HCT116 (cell line): ENCODE results near the gene RPL37A. TPM values are rescaled to one million over a fixed set of nuclear protein-coding genes. Genes with fewer than 3 reads are reported as not detected.

Source experiments
- ATAC-seq: fragments of 200-7000 bp; cut with Tn5 transposase; 2 replicates; pipeline ENCODE4 v1.9.1; 2020; ENCODE audit warnings: mild to moderate bottlenecking, moderate library complexity
- BruUV-seq: library from RNA; stranded (reverse); fragments of 400-500 nt; replicated peaks from 2 replicates; lab custom pipeline; 2021; lab: Mats Ljungman, UMichigan
- CTCF ChIA-PET: fragments of 300-600 bp; sonication (Branson Sonifier 250); formaldehyde crosslinking; loops from one replicate; lab custom pipeline; 2021; ENCODE audit warnings: antibody characterized with exemption; lab: Charles Lee
- POLR2A ChIA-PET: fragments of 300-600, 350-600 bp; sonication (Branson Sonifier 250); formaldehyde crosslinking; loops from one replicate; lab custom pipeline; 2021; ENCODE audit warnings: antibody characterized with exemption; lab: Charles Lee
- RAD21 ChIA-PET, 2 experiments: fragments of 300-600 bp; sonication (Branson Sonifier 250); formaldehyde crosslinking; loops; one replicate each; lab custom pipeline; 2023; ENCODE audit warnings: low total read pairs in 2 of 2; ENCODE audit not compliant: uncharacterized antibody in 2 of 2, unreplicated experiment in 2 of 2, low non-redundant PET in 1 of 2; lab: Charles Lee
- DNase-seq: peaks from one replicate; pipeline ENCODE4 v3.0.0-alpha.2; 2010; ENCODE audit warnings: low read depth, low spot score
- H2AFZ ChIP-seq: fragments of 200-600 bp; shearing (Covaris generic), sonication (generic); 2 replicates; pipeline ENCODE4 v1.6.1; 2017; ENCODE audit warnings: low read depth, mixed run types, mixed read lengths, antibody characterized with exemption, low read length; ENCODE audit not compliant: poor library complexity, severe bottlenecking
- H3K27ac ChIP-seq: 2 replicates; pipeline ENCODE4 v1.5.1; 2012; ENCODE audit warnings: low read depth, low read length
- H3K27me3 ChIP-seq: fragments of 200-600 bp; sonication (generic); 2 replicates; pipeline ENCODE4 v1.6.1; 2016; ENCODE audit warnings: mixed run types, low read length, mixed read lengths; ENCODE audit not compliant: insufficient read depth
- H3K36me3 ChIP-seq, 2 experiments: fragments of 200-500 bp in 1 of 2; fragments of 200-600 bp in 1 of 2; sonication (Bioruptor generic) in 1 of 2; sonication (generic) in 1 of 2; 2 replicates each; pipeline versions ENCODE4 v1.5.1 to v1.6.1; 2014 to 2016; ENCODE audit warnings: low read length in 2 of 2, inconsistent platforms in 1 of 2, mixed read lengths in 1 of 2, mixed run types in 1 of 2; ENCODE audit not compliant: insufficient read depth in 2 of 2, control insufficient read depth in 1 of 2
- H3K4me1 ChIP-seq, 2 experiments: fragments of 200-600 bp in 1 of 2; sonication (generic) in 1 of 2; 2 replicates each; pipeline versions ENCODE4 v1.5.1 to v1.6.1; 2012 to 2017; ENCODE audit warnings: low read length in 2 of 2, inconsistent platforms in 1 of 2, mild to moderate bottlenecking in 1 of 2, mixed read lengths in 1 of 2, mixed run types in 1 of 2, moderate library complexity in 1 of 2; ENCODE audit not compliant: insufficient read depth in 2 of 2, control insufficient read depth in 1 of 2
- H3K4me2 ChIP-seq: fragments of 200-600 bp; sonication (generic); 2 replicates; pipeline ENCODE4 v1.6.1; 2017; ENCODE audit warnings: mixed run types, low read length, mixed read lengths
- H3K4me3 ChIP-seq, 2 experiments: fragments of 200-600 bp in 1 of 2; sonication (generic) in 1 of 2; replicated peaks in 1 of 2; 2 replicates each; pipeline ENCODE4 v1.5.1; 2011 to 2016; ENCODE audit warnings: low read length in 2 of 2, control low read depth in 1 of 2, low read depth in 1 of 2, mild to moderate bottlenecking in 1 of 2, mixed read lengths in 1 of 2, mixed run types in 1 of 2
- H3K79me2 ChIP-seq: fragments of 200-600 bp; sonication (generic); 2 replicates; pipeline ENCODE4 v1.6.1; 2017; ENCODE audit warnings: mild to moderate bottlenecking, mixed run types, low read length, moderate library complexity, mixed read lengths; ENCODE audit not compliant: insufficient read depth
- H3K9ac ChIP-seq: fragments of 200-600 bp; sonication (generic); 2 replicates; pipeline ENCODE4 v1.6.1; 2016; ENCODE audit warnings: low read length, mixed read lengths
- H3K9me2 ChIP-seq: fragments of 200-600 bp; sonication (generic), shearing (Covaris generic); 2 replicates; pipeline ENCODE4 v1.6.1; 2017; ENCODE audit warnings: mixed run types, mild to moderate bottlenecking, moderate library complexity; ENCODE audit not compliant: insufficient read depth
- H3K9me3 ChIP-seq, 2 experiments: fragments of 200-500 bp in 1 of 2; fragments of 200-600 bp in 1 of 2; sonication (Bioruptor generic) in 1 of 2; sonication (generic) in 1 of 2; 2 replicates each; pipeline ENCODE4 v1.6.1; 2014 to 2017; ENCODE audit warnings: low read length in 2 of 2, mixed read lengths in 2 of 2, inconsistent platforms in 1 of 2, low read depth in 1 of 2, mild to moderate bottlenecking in 1 of 2, mixed run types in 1 of 2, moderate library complexity in 1 of 2; ENCODE audit not compliant: control insufficient read depth in 1 of 2, insufficient read depth in 1 of 2
- H4K20me1 ChIP-seq: fragments of 200-600 bp; sonication (generic), shearing (Covaris generic); 2 replicates; pipeline ENCODE4 v1.6.1; 2017; ENCODE audit warnings: mixed run types, mild to moderate bottlenecking, moderate library complexity; ENCODE audit not compliant: insufficient read depth
- CBX3 ChIP-seq: IDR thresholded peaks from 2 replicates; pipeline ENCODE4 v1.6.1; 2012; ENCODE audit warnings: low read depth
- CEBPB ChIP-seq: IDR thresholded peaks from 2 replicates; pipeline ENCODE4 v1.6.1; 2012; ENCODE audit warnings: low read depth
- CTCF ChIP-seq, 3 experiments: fragments of 200-600 bp in 1 of 3; sonication (generic) in 1 of 3; IDR thresholded peaks in 2 of 3; conservative IDR thresholded peaks in 1 of 3; 2 replicates each; pipeline ENCODE4 v1.5.1; 2012 to 2017; ENCODE audit warnings: low read depth in 2 of 3, low read length in 2 of 3, antibody characterized with exemption in 1 of 3, borderline replicate concordance in 1 of 3, control low read depth in 1 of 3, mild to moderate bottlenecking in 1 of 3, mixed read lengths in 1 of 3, mixed run types in 1 of 3, moderate library complexity in 1 of 3; ENCODE audit not compliant: insufficient read depth in 1 of 3
- EGR1 ChIP-seq: IDR thresholded peaks from 2 replicates; pipeline ENCODE4 v1.6.1; 2012; ENCODE audit warnings: low read depth
- ELF1 ChIP-seq: IDR thresholded peaks from 2 replicates; pipeline ENCODE4 v1.6.1; 2012; ENCODE audit warnings: low read depth, borderline replicate concordance
- EZH2 ChIP-seq: fragments of 200-600 bp; sonication (generic); IDR thresholded peaks from 2 replicates; pipeline ENCODE4 v1.6.1; 2017; ENCODE audit warnings: antibody characterized with exemption, mixed run types
- EZH2phosphoT487 ChIP-seq: fragments of 200-600 bp; IDR thresholded peaks from 2 replicates; pipeline ENCODE4 v1.6.1; 2018; ENCODE audit warnings: antibody characterized with exemption, borderline replicate concordance
- JUND ChIP-seq: IDR thresholded peaks from 2 replicates; pipeline ENCODE4 v1.6.1; 2012
- MAX ChIP-seq: IDR thresholded peaks from 2 replicates; pipeline ENCODE4 v1.6.1; 2012
- POLR2A ChIP-seq: IDR thresholded peaks from 2 replicates; pipeline ENCODE4 v1.7.0; 2011; ENCODE audit warnings: borderline replicate concordance; ENCODE audit not compliant: insufficient read depth, insufficient read length; ENCODE audit errors: extremely low read depth
- POLR2AphosphoS5 ChIP-seq: IDR thresholded peaks from 2 replicates; pipeline ENCODE4 v1.6.1; 2011; ENCODE audit warnings: mild to moderate bottlenecking, low read depth, low read length, moderate library complexity
- RAD21 ChIP-seq: IDR thresholded peaks from 2 replicates; pipeline ENCODE4 v1.6.1; 2012; ENCODE audit warnings: low read depth, mild to moderate bottlenecking
- SIN3A ChIP-seq: IDR thresholded peaks from 2 replicates; pipeline ENCODE4 v1.6.1; 2012; ENCODE audit warnings: low read depth
- SP1 ChIP-seq: IDR thresholded peaks from 2 replicates; pipeline ENCODE4 v1.6.1; 2012; ENCODE audit warnings: low read depth
- TCF7L2 ChIP-seq: IDR thresholded peaks from 2 replicates; pipeline ENCODE4 v1.7.0; 2011; ENCODE audit warnings: borderline replicate concordance, inconsistent platforms; ENCODE audit not compliant: insufficient read depth, insufficient read length; ENCODE audit errors: extremely low read depth
- YY1 ChIP-seq: IDR thresholded peaks from 2 replicates; pipeline ENCODE4 v1.6.1; 2011; ENCODE audit warnings: low read length, low read depth, moderate library complexity, mild to moderate bottlenecking; ENCODE audit not compliant: insufficient replicate concordance; ENCODE audit errors: extremely low read depth
- ZFX ChIP-seq: fragments of 450-650 bp; IDR thresholded peaks from 2 replicates; pipeline ENCODE4 v1.6.1; 2017
- ZNF274 ChIP-seq: fragments of 200-500 bp; sonication (Bioruptor generic); IDR thresholded peaks from 2 replicates; pipeline ENCODE4 v1.6.1; 2014; ENCODE audit warnings: mild to moderate bottlenecking, low read depth, low read length, inconsistent platforms
- intact Hi-C: fragments of 100-400 bp; cut with micrococcal nuclease; formaldehyde crosslinking; loops from 2 replicates; pipeline ENCODE4 v1.10.0; 2022
- total RNA-seq: library from RNA; stranded (reverse); gene quantifications from one replicate; pipeline ENCODE4 v1.2.1, GENCODE V29; 2021; ENCODE audit not compliant: unreplicated experiment
- TF ChIP-seq, protein P1 (sequence below): IDR thresholded peaks from 2 replicates; pipeline ENCODE4 v1.6.1; 2011; ENCODE audit warnings: mild to moderate bottlenecking, low read length, moderate library complexity; ENCODE audit not compliant: insufficient replicate concordance; ENCODE audit errors: extremely low read depth
- TF ChIP-seq, protein P2 (sequence below): IDR thresholded peaks from 2 replicates; pipeline ENCODE4 v1.6.1; 2012; ENCODE audit warnings: low read depth

The RPL37A gene
- total RNA-seq, 1 experiment from 2014 or later = 3,018 TPM

GRCh38 chr2:216536734-216537210 is 38.1 kb downstream of the RPL37A start:
- Histone ChIP-seq H3K27me3 (no peaks in the 10 kb centered on the region), H2AFZ (no peak overlapping the region), H3K27ac (no peak overlapping the region), H3K9ac (no peak overlapping the region), H3K9me2 (no peaks in the 10 kb centered on the region), H3K36me3 (no peaks in the 10 kb centered on the region), H3K4me2 (no peak overlapping the region), H3K4me1 (peaks cover 0 to 10% of the 10 kb centered on the region in 2 experiments; a peak in 1 of 4 replicates), H4K20me1 (no peaks in the 10 kb centered on the region), H3K9me3 (no peaks in the 10 kb centered on the region), H3K4me3 (no peak overlapping the region), H3K79me2 (no peaks in the 10 kb centered on the region)
- BruUV-seq = no TSS peak
- intact Hi-C loops = no loop called here
- ChIA-PET RAD21 (no interaction called here), POLR2A (no interaction called here), CTCF (no interaction called here)
- TF ChIP-seq EZH2 (no peak), CTCF (IDR thresholded peaks at IDR 0.05 in 2 of 3, conservative IDR thresholded peaks at IDR 0.05 in 1 of 3; ENCODE audit: borderline replicate concordance in 1 of 3, insufficient read depth in 1 of 3, low read depth in 2 of 3, low read length in 2 of 3) (no peak), ZFX (no peak), ELF1 (no peak), EZH2phosphoT487 (no peak), SP1 (no peak), POLR2AphosphoS5 (no peak), JUND (no peak), YY1 (no peak), ZNF274 (no peak), TCF7L2 (no peak), CBX3 (no peak), MAX (no peak), CEBPB (no peak), POLR2A (no peak), SIN3A (no peak), EGR1 (no peak), RAD21 (no peak)
- TF ChIP-seq, protein P1, sequence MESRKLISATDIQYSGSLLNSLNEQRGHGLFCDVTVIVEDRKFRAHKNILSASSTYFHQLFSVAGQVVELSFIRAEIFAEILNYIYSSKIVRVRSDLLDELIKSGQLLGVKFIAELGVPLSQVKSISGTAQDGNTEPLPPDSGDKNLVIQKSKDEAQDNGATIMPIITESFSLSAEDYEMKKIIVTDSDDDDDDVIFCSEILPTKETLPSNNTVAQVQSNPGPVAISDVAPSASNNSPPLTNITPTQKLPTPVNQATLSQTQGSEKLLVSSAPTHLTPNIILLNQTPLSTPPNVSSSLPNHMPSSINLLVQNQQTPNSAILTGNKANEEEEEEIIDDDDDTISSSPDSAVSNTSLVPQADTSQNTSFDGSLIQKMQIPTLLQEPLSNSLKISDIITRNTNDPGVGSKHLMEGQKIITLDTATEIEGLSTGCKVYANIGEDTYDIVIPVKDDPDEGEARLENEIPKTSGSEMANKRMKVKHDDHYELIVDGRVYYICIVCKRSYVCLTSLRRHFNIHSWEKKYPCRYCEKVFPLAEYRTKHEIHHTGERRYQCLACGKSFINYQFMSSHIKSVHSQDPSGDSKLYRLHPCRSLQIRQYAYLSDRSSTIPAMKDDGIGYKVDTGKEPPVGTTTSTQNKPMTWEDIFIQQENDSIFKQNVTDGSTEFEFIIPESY = no peak
- TF ChIP-seq, protein P2, sequence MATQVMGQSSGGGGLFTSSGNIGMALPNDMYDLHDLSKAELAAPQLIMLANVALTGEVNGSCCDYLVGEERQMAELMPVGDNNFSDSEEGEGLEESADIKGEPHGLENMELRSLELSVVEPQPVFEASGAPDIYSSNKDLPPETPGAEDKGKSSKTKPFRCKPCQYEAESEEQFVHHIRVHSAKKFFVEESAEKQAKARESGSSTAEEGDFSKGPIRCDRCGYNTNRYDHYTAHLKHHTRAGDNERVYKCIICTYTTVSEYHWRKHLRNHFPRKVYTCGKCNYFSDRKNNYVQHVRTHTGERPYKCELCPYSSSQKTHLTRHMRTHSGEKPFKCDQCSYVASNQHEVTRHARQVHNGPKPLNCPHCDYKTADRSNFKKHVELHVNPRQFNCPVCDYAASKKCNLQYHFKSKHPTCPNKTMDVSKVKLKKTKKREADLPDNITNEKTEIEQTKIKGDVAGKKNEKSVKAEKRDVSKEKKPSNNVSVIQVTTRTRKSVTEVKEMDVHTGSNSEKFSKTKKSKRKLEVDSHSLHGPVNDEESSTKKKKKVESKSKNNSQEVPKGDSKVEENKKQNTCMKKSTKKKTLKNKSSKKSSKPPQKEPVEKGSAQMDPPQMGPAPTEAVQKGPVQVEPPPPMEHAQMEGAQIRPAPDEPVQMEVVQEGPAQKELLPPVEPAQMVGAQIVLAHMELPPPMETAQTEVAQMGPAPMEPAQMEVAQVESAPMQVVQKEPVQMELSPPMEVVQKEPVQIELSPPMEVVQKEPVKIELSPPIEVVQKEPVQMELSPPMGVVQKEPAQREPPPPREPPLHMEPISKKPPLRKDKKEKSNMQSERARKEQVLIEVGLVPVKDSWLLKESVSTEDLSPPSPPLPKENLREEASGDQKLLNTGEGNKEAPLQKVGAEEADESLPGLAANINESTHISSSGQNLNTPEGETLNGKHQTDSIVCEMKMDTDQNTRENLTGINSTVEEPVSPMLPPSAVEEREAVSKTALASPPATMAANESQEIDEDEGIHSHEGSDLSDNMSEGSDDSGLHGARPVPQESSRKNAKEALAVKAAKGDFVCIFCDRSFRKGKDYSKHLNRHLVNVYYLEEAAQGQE = no peak
- DNase-seq = no peak
- no peak for ATAC-seq
